K562 (cell line): ENCODE measurements around the gene CCL15. TPM values are rescaled to one million over a fixed set of nuclear protein-coding genes. Genes with fewer than 3 reads are reported as not detected.

Experiments
- ATAC-seq: fragments of 200-7000 bp; cut with Tn5 transposase; 3 replicates; pipeline ENCODE4 v1.9.1; 2020; ENCODE audit warnings: moderate library complexity
- BruUV-seq: library from RNA; stranded (reverse); fragments of 400-500 nt; replicated peaks from 2 replicates; lab custom pipeline; 2021; lab: Mats Ljungman, UMichigan
- CTCF ChIA-PET: fragments of 300-600 bp; formaldehyde crosslinking; extraction: SDS; loops from one replicate; lab custom pipeline; 2021; ENCODE audit warnings: low intra/inter-chr PET ratio; lab: Yijun Ruan, JAX
- POLR2A ChIA-PET: fragments of 300-600, 350-650 bp; sonication (Branson Sonifier 250); formaldehyde crosslinking; extraction: SDS; loops from one replicate; lab custom pipeline; 2021; ENCODE audit warnings: antibody characterized with exemption, inconsistent platforms; lab: Yijun Ruan, JAX
- DNase-seq, 4 experiments: peaks; one replicate each; pipeline versions ENCODE4 v3.0.0 to v3.0.0-alpha.2; 2011 to 2018; ENCODE audit warnings: low spot score in 3 of 4, mixed read lengths in 3 of 4; ENCODE audit errors: extremely low read depth in 1 of 4
- FAIRE-seq: peaks from 2 replicates; lab custom pipeline; 2011; peaks lifted over from hg19 to GRCh38; lab: Jason Lieb, UNC
- H2AFZ ChIP-seq: 2 replicates; pipeline ENCODE4 v1.6.0; 2011; ENCODE audit warnings: low read depth, low read length, control low read depth, inconsistent platforms
- H3K27ac ChIP-seq: fragments of 200-600 bp; 3 replicates; pipeline ENCODE4 v1.8.0; 2011; ENCODE audit warnings: low read depth, mild to moderate bottlenecking, control low read depth, inconsistent platforms, low read length, moderate library complexity, mixed read lengths; ENCODE audit errors: extremely low read depth
- H3K27me3 ChIP-seq, 2 experiments: fragments of 300-600 bp in 1 of 2; 2 replicates in 1 of 2; 3 replicates in 1 of 2; pipeline versions ENCODE4 v1.6.0 to v1.8.0; 2011; ENCODE audit warnings: inconsistent platforms in 2 of 2, low read length in 2 of 2, mild to moderate bottlenecking in 1 of 2, mixed read lengths in 1 of 2, moderate library complexity in 1 of 2; ENCODE audit not compliant: control insufficient read depth in 2 of 2, insufficient read depth in 2 of 2
- H3K36me3 ChIP-seq: fragments of 300-600 bp; 3 replicates; pipeline ENCODE4 v1.8.0; 2011; ENCODE audit warnings: mild to moderate bottlenecking, low read length, inconsistent platforms; ENCODE audit not compliant: control insufficient read depth, insufficient read depth
- H3K4me1 ChIP-seq, 2 experiments: fragments of 200-600 bp in 1 of 2; replicated peaks in 1 of 2; 2 replicates in 1 of 2; 3 replicates in 1 of 2; pipeline versions ENCODE4 v1.5.1 to v1.8.0; 2011; ENCODE audit warnings: inconsistent platforms in 2 of 2, low read length in 2 of 2, mild to moderate bottlenecking in 1 of 2, mixed read lengths in 1 of 2, moderate library complexity in 1 of 2; ENCODE audit not compliant: control insufficient read depth in 2 of 2, insufficient read depth in 2 of 2
- H3K4me2 ChIP-seq: 2 replicates; pipeline ENCODE4 v1.6.1; 2011; ENCODE audit warnings: low read length, control low read depth, inconsistent platforms, mixed read lengths; ENCODE audit not compliant: insufficient read depth
- H3K4me3 ChIP-seq: fragments of 200-600 bp; sonication (generic), shearing (Covaris generic); 2 replicates; pipeline ENCODE4 v1.5.1; 2016; ENCODE audit warnings: control low read depth, inconsistent platforms
- H3K79me2 ChIP-seq: fragments of 200-600 bp; 3 replicates; pipeline ENCODE4 v1.8.0; 2011; ENCODE audit warnings: low read length, inconsistent platforms; ENCODE audit not compliant: control insufficient read depth, insufficient read depth
- H3K9ac ChIP-seq, 2 experiments: 2 replicates each; pipeline versions ENCODE4 v1.6.0 to v1.6.1; 2011; ENCODE audit warnings: low read depth in 2 of 2, low read length in 2 of 2, control low read depth in 1 of 2, inconsistent platforms in 1 of 2, mild to moderate bottlenecking in 1 of 2, mixed read lengths in 1 of 2; ENCODE audit not compliant: insufficient read depth in 1 of 2
- H3K9me1 ChIP-seq: one replicate; pipeline ENCODE4 v1.6.0; 2011; ENCODE audit warnings: inconsistent platforms, mild to moderate bottlenecking, low read length, moderate library complexity; ENCODE audit not compliant: control insufficient read depth, insufficient read depth
- H3K9me3 ChIP-seq: replicated peaks from 2 replicates; pipeline ENCODE4 v1.5.1; 2011; ENCODE audit warnings: low read depth, low read length, inconsistent platforms; ENCODE audit not compliant: control insufficient read depth, insufficient read depth
- H4K20me1 ChIP-seq: replicated peaks from 2 replicates; pipeline ENCODE4 v1.6.1; 2011; ENCODE audit warnings: low read length, inconsistent platforms, mixed read lengths; ENCODE audit not compliant: control insufficient read depth, insufficient read depth
- FOSL1 ChIP-seq: fragments of 200-800 bp; sonication (Bioruptor generic); conservative IDR thresholded peaks from 2 replicates; pipeline ENCODE4 v1.6.1; 2016; ENCODE audit warnings: missing genetic modification characterization, missing compliant biosample characterization
- GATAD2B ChIP-seq: fragments of 450-650 bp; IDR thresholded peaks from 2 replicates; pipeline ENCODE4 v1.6.1; 2017; ENCODE audit warnings: mild to moderate bottlenecking, borderline replicate concordance
- SRSF9 ChIP-seq: fragments of 200-400 bp; formaldehyde crosslinking; IDR thresholded peaks from 2 replicates; pipeline ENCODE4 v1.6.1; 2017; ENCODE audit warnings: low read depth, low read length, borderline replicate concordance
- ZNF57 ChIP-seq: fragments of 450-650 bp; formaldehyde crosslinking; IDR thresholded peaks from 2 replicates; pipeline ENCODE4 v1.4.0; 2020; ENCODE audit warnings: mild to moderate bottlenecking, moderate library complexity
- WGBS: fragments of 100-300 bp; shearing (Covaris generic); methylation state at CpG from one replicate; pipeline ENCODE4 v1.1.6; 2016; ENCODE audit warnings: low coverage, mixed read lengths; ENCODE audit not compliant: insufficient coverage; ENCODE audit errors: missing lambda C conversion rate; 5-methylcytosine and 5-hydroxymethylcytosine counted together
- in situ Hi-C: fragments of 300-500 bp; cut with MboI; formaldehyde crosslinking; loops from 4 replicates; pipeline ENCODE4 v1.15.0; 2018; ENCODE audit warnings: inconsistent platforms, mixed read lengths
- intact Hi-C: fragments of 100-400 bp; cut with micrococcal nuclease; formaldehyde crosslinking; loops from 2 replicates; pipeline ENCODE4 v1.14.2; 2022
- polyA plus RNA-seq, 8 experiments: library from polyadenylated mRNA; depleted of rRNA in 4 of 8; stranded (reverse) in 5 of 8; unstranded in 3 of 8; fragments of >200 nt; fragmentation: Nextera tagmentation in 2 of 8; fragmentation: Illumina TruSeq in 1 of 8; extraction: Ambion mirVana in 2 of 8; extraction: Trizol in 1 of 8; gene quantifications; 2 replicates each; pipeline versions ENCODE4 v1.2.1 to v1.2.3, GENCODE V29; 2011 to 2014; ENCODE audit warnings: inconsistent platforms in 1 of 8, missing spikeins in 1 of 8
- total RNA-seq, 7 experiments: library from RNA; depleted of rRNA in 6 of 7; stranded (reverse); fragments of >200 nt in 6 of 7; fragmentation: Illumina TruSeq in 2 of 7; extraction: Trizol in 2 of 7; gene quantifications; 2 replicates each; pipeline versions ENCODE4 v1.2.1 to v1.2.3, GENCODE V29; 2011 to 2021; ENCODE audit warnings: low replicate concordance in 1 of 7
- TF ChIP-seq, protein P1 (sequence below), 3 experiments: fragments of 200-800 bp in 1 of 3; fragments of 250-450 bp in 1 of 3; fragments of 450-650 bp in 1 of 3; sonication (Bioruptor Pico) in 1 of 3; sonication (Bioruptor generic) in 1 of 3; formaldehyde crosslinking in 1 of 3; IDR thresholded peaks; 2 replicates each; pipeline versions ENCODE4 v1.6.1 to v1.8.0; 2016 to 2022; ENCODE audit warnings: mild to moderate bottlenecking in 2 of 3, missing genetic modification characterization in 2 of 3, missing compliant biosample characterization in 1 of 3, moderate library complexity in 1 of 3

Gene CCL15
- total and polyA plus RNA-seq, 9 of the 15 experiments (the other 6 are each of a cell fraction or from before 2014, with no cell fraction given) = not detected

DNA sequence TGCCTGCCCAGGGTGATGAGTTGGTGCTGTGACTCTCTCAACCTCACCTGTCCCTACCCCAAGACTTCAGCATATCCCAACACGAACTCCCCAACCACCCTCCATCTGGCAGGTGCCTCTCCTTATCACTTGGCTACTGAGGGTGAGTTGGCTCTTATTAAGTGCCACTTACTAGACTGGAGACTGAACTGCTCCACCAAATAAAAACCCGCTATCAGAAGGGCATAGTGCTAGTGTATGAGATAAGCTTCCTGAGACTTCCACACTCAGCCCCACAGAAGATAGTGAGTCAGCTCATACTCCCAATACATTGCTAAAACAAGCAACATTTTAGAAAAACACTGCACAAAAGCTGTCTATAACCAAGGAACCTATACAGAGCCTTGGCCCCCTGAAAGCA lies 46.7 kb upstream of the CCL15 start:
- no peak for FAIRE-seq
- ATAC-seq = no peak

More for the DNA sequence above, 46.7 kb upstream of the CCL15 start:
- H3K79me2 ChIP-seq = no peaks in the 10 kb centered on the region
- H3K4me3 ChIP-seq = no peak overlapping the region
- WGBS = 0% methylated on average over 2 of the region's 2 CpGs
- no peaks in the 10 kb centered on the region for H3K27me3 ChIP-seq
- POLR2A ChIA-PET = interaction anchor here (0.8 to 1.1 kb wide), 2 partner anchors 54 to 183 kb away, joined by 3 read pairs; no protein-coding TSS in a partner anchor
- H3K9me1 ChIP-seq = no peaks in the 10 kb centered on the region
- CTCF ChIA-PET = no interaction called here
- H3K9me3 ChIP-seq = no peaks in the 10 kb centered on the region
- BruUV-seq = no TSS peak
- H3K4me1 ChIP-seq = no peaks in the 10 kb centered on the region
- TF ChIP-seq, protein P1, sequence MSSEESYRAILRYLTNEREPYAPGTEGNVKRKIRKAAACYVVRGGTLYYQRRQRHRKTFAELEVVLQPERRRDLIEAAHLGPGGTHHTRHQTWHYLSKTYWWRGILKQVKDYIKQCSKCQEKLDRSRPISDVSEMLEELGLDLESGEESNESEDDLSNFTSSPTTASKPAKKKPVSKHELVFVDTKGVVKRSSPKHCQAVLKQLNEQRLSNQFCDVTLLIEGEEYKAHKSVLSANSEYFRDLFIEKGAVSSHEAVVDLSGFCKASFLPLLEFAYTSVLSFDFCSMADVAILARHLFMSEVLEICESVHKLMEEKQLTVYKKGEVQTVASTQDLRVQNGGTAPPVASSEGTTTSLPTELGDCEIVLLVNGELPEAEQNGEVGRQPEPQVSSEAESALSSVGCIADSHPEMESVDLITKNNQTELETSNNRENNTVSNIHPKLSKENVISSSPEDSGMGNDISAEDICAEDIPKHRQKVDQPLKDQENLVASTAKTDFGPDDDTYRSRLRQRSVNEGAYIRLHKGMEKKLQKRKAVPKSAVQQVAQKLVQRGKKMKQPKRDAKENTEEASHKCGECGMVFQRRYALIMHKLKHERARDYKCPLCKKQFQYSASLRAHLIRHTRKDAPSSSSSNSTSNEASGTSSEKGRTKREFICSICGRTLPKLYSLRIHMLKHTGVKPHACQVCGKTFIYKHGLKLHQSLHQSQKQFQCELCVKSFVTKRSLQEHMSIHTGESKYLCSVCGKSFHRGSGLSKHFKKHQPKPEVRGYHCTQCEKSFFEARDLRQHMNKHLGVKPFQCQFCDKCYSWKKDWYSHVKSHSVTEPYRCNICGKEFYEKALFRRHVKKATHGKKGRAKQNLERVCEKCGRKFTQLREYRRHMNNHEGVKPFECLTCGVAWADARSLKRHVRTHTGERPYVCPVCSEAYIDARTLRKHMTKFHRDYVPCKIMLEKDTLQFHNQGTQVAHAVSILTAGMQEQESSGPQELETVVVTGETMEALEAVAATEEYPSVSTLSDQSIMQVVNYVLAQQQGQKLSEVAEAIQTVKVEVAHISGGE (CRISPR knock-in tag; IDR thresholded peaks at IDR 0.05) = no peak
- no peak for TF ChIP-seq GATAD2B
- TF ChIP-seq ZNF57 (CRISPR knock-in tag) = no peak
- no peak for TF ChIP-seq SRSF9
- TF ChIP-seq FOSL1 = no peak
- H3K4me2 ChIP-seq = no peak overlapping the region
- no peaks in the 10 kb centered on the region for H3K36me3 ChIP-seq
- in situ Hi-C loops (no loop called here), intact Hi-C loops (no loop called here)
- DNase-seq = no peak
- H3K9ac ChIP-seq = no peak overlapping the region
- no peak overlapping the region for H3K27ac ChIP-seq
- no peaks in the 10 kb centered on the region for H4K20me1 ChIP-seq
- no peak overlapping the region for H2AFZ ChIP-seq
